ENCODE results near the gene FAM72A.

- TF ChIP-seq, protein P1, sequence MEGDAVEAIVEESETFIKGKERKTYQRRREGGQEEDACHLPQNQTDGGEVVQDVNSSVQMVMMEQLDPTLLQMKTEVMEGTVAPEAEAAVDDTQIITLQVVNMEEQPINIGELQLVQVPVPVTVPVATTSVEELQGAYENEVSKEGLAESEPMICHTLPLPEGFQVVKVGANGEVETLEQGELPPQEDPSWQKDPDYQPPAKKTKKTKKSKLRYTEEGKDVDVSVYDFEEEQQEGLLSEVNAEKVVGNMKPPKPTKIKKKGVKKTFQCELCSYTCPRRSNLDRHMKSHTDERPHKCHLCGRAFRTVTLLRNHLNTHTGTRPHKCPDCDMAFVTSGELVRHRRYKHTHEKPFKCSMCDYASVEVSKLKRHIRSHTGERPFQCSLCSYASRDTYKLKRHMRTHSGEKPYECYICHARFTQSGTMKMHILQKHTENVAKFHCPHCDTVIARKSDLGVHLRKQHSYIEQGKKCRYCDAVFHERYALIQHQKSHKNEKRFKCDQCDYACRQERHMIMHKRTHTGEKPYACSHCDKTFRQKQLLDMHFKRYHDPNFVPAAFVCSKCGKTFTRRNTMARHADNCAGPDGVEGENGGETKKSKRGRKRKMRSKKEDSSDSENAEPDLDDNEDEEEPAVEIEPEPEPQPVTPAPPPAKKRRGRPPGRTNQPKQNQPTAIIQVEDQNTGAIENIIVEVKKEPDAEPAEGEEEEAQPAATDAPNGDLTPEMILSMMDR (conservative IDR thresholded peaks at IDR 0.05) = no peak
- no peak for TF ChIP-seq ZFX (IDR thresholded peaks at IDR 0.05)
These were observed 59.9 kb downstream of the FAM72A start for GRCh38 chr1:206142770-206143169.
